ENCODE data around the gene JUNB. TPM values are rescaled to one million over a fixed set of nuclear protein-coding genes. Genes with fewer than 3 reads are reported as not detected.

The JUNB gene
- total RNA-seq, 2 experiments from 2014 or later, result 262 TPM

Other genes starting within 250 kb of the JUNB start
- 1 to 10 TPM; 6.3 to 6.9 TPM for gene ZNF564, start 240.0 kb upstream of the JUNB start, total RNA-seq
- 1 to 10 TPM; 7.1 to 8.1 TPM for gene ZNF490, start 180.7 kb upstream of the JUNB start, total RNA-seq
- gene ZNF791, start 180.6 kb upstream of the JUNB start, total RNA-seq, result 10 to 100 TPM; 21.0 to 27.3 TPM
- gene MAN2B1, start 124.7 kb upstream of the JUNB start, total RNA-seq, result 10 to 100 TPM; 96.6 to 98.2 TPM
- 10 to 100 TPM; 22.4 to 23.7 TPM for gene WDR83, start 124.7 kb upstream of the JUNB start, total RNA-seq
- 100 to 1,000 TPM; 100 to 106 TPM for gene DHPS, start 109.6 kb upstream of the JUNB start, total RNA-seq
- gene GNG14, start 103.5 kb upstream of the JUNB start, total RNA-seq, result not detected
- 10 to 100 TPM; 10.2 to 10.5 TPM for gene FBXW9, start 94.9 kb upstream of the JUNB start, total RNA-seq
- 100 to 1,000 TPM; 145 to 148 TPM for gene TNPO2, start 67.6 kb upstream of the JUNB start, total RNA-seq
- gene TRIR, start 56.8 kb upstream of the JUNB start, total RNA-seq, result 100 to 1,000 TPM; 225 to 233 TPM
- gene GET3, start 54.0 kb upstream of the JUNB start, total RNA-seq, result 10 to 100 TPM; 90.8 to 91.0 TPM
- gene BEST2, start 39.7 kb upstream of the JUNB start, total RNA-seq, result not detected
- gene HOOK2, start 15.9 kb upstream of the JUNB start, total RNA-seq, result 10 to 100 TPM; 12.9 to 13.1 TPM
- 100 to 1,000 TPM; 204 to 208 TPM for gene PRDX2, start 10.3 kb downstream of the JUNB start, total RNA-seq
- gene THSD8, start 10.6 kb downstream of the JUNB start, total RNA-seq, result 10 to 100 TPM; 29.1 to 29.9 TPM
- gene RNASEH2A, start 15.1 kb downstream of the JUNB start, total RNA-seq, result 10 to 100 TPM; 58.3 to 60.7 TPM
- gene RTBDN, start 43.1 kb downstream of the JUNB start, total RNA-seq, result not detected
- gene MAST1, start 47.0 kb downstream of the JUNB start, total RNA-seq, result under 1 TPM; 0.59 to 0.92 TPM
- 10 to 100 TPM; 20.5 to 23.1 TPM for gene DNASE2, start 90.0 kb downstream of the JUNB start, total RNA-seq
- gene KLF1, start 95.7 kb downstream of the JUNB start, total RNA-seq, result under 1 TPM; 0.69 to 0.84 TPM
- 10 to 100 TPM; 55.2 to 57.2 TPM for gene GCDH, start 99.7 kb downstream of the JUNB start, total RNA-seq
- 1 to 10 TPM; 1.1 to 1.5 TPM for gene SYCE2, start 127.8 kb downstream of the JUNB start, total RNA-seq
- gene FARSA, start 142.2 kb downstream of the JUNB start, total RNA-seq, result 100 to 1,000 TPM; 183 to 188 TPM
- 100 to 1,000 TPM; 805 to 809 TPM for gene CALR, start 147.1 kb downstream of the JUNB start, total RNA-seq
- 100 to 1,000 TPM; 216 to 220 TPM for gene RAD23A, start 154.4 kb downstream of the JUNB start, total RNA-seq
- 10 to 100 TPM; 38.9 to 40.8 TPM for gene GADD45GIP1, start 165.7 kb downstream of the JUNB start, total RNA-seq
- not detected for gene DAND5, start 178.1 kb downstream of the JUNB start, total RNA-seq
- gene NFIX, start 204.0 kb downstream of the JUNB start, total RNA-seq, result 1 to 10 TPM; 2.2 to 3.5 TPM